Type B pancreatic cell (in vitro differentiated cells): Measurements from ENCODE around the gene PNPLA7. TPM values are rescaled to one million over a fixed set of nuclear protein-coding genes. Genes with fewer than 3 reads are reported as not detected.

Source experiments
- DNase-seq: peaks from one replicate; pipeline ENCODE4 v3.0.0; 2021; ENCODE audit warnings: mixed read lengths; ENCODE audit not compliant: unreplicated experiment; ENCODE audit errors: extremely low spot score
- H3K27ac Mint-ChIP-seq: 2 replicates; pipeline ENCODE4 v1.8.0; 2021; ENCODE audit warnings: mild to moderate bottlenecking, mixed read lengths
- H3K27me3 Mint-ChIP-seq: 2 replicates; pipeline ENCODE4 v1.8.0; 2021; ENCODE audit warnings: mixed read lengths
- H3K36me3 Mint-ChIP-seq: 2 replicates; pipeline ENCODE4 v1.8.0; 2021; ENCODE audit warnings: mixed read lengths
- H3K4me1 Mint-ChIP-seq: one replicate; pipeline ENCODE4 v1.8.0; 2021; ENCODE audit warnings: mixed read lengths; ENCODE audit not compliant: unreplicated experiment
- H3K4me3 Mint-ChIP-seq: 2 replicates; pipeline ENCODE4 v1.8.0; 2021; ENCODE audit warnings: mild to moderate bottlenecking, mixed read lengths
- H3K9me3 Mint-ChIP-seq: 2 replicates; pipeline ENCODE4 v1.8.0; 2021; ENCODE audit warnings: mixed read lengths
- total RNA-seq: library from RNA; stranded (reverse); gene quantifications from 2 replicates; pipeline ENCODE4 v1.2.1, GENCODE V29; 2021; ENCODE audit warnings: low replicate concordance
- TF ChIP-seq, protein P1 (sequence below): fragments of 200-600 bp; sonication (generic); conservative IDR thresholded peaks from 2 replicates; pipeline ENCODE4 v1.5.0; 2021; ENCODE audit warnings: antibody characterized with exemption, mild to moderate bottlenecking

PNPLA7 gene
- total RNA-seq, 1 donor from 2014 or later: 3.1 TPM

DNA sequence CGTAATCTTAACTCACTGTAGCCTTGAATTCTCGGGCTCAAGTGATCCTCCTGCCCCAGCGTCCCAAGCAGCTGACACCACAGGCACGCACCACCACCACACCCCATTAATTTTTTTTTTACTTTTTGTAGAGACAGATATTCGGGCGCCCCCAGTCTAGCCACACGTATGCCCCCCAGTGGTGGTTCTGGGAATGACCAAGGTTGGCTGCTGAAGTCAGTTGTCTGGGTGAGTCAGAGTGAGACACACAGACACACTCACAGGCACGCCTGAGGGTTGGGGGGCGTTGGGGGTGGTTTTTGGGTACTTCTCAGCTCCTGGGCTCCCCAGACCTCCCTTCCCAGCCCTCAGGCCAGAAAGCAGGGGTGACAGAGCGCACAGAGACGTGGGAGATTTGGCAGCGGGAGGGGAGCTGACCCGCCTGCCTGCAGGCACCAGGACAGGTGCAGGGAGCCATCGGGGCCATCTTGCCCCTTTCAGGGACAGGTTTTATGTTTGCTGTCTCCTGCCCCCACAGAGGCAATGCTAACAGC is 104.9 kb downstream of the PNPLA7 start:
- DNase-seq: no peak
- TF ChIP-seq, protein P1, sequence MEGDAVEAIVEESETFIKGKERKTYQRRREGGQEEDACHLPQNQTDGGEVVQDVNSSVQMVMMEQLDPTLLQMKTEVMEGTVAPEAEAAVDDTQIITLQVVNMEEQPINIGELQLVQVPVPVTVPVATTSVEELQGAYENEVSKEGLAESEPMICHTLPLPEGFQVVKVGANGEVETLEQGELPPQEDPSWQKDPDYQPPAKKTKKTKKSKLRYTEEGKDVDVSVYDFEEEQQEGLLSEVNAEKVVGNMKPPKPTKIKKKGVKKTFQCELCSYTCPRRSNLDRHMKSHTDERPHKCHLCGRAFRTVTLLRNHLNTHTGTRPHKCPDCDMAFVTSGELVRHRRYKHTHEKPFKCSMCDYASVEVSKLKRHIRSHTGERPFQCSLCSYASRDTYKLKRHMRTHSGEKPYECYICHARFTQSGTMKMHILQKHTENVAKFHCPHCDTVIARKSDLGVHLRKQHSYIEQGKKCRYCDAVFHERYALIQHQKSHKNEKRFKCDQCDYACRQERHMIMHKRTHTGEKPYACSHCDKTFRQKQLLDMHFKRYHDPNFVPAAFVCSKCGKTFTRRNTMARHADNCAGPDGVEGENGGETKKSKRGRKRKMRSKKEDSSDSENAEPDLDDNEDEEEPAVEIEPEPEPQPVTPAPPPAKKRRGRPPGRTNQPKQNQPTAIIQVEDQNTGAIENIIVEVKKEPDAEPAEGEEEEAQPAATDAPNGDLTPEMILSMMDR: peak; percentile 87
- Mint-ChIP-seq H3K9me3 (no peaks in the 10 kb centered on the region), H3K4me1 (peaks cover 14% of the 10 kb centered on the region), H3K27me3 (peaks cover 6% of the 10 kb centered on the region), H3K4me3 (peak overlapping the region; percentile 69), H3K27ac (peak overlapping the region; percentile 80), H3K36me3 (no peaks in the 10 kb centered on the region)

GRCh38 chr9:137444106-137444790 is 106.0 kb downstream of the PNPLA7 start:
- H3K9me3 Mint-ChIP-seq: no peaks in the 10 kb centered on the region
- H3K27ac Mint-ChIP-seq: no peak overlapping the region
- H3K27me3 Mint-ChIP-seq: peaks cover 6% of the 10 kb centered on the region
- TF ChIP-seq, protein P1: no peak
- H3K36me3 Mint-ChIP-seq: no peaks in the 10 kb centered on the region
- H3K4me3 Mint-ChIP-seq: no peak overlapping the region
- H3K4me1 Mint-ChIP-seq: peaks cover 14% of the 10 kb centered on the region
- no peak for DNase-seq

GRCh38 chr9:137441935-137442321 is 108.3 kb downstream of the PNPLA7 start:
- Mint-ChIP-seq H3K4me1 (peaks cover 9% of the 10 kb centered on the region), H3K27me3 (peaks cover 6% of the 10 kb centered on the region), H3K4me3 (peak overlapping the region; percentile 80), H3K36me3 (no peaks in the 10 kb centered on the region), H3K9me3 (no peaks in the 10 kb centered on the region), H3K27ac (peak overlapping the region; percentile 52)
- no peak for DNase-seq
- TF ChIP-seq, protein P1: no peak

- Mint-ChIP-seq H3K4me1 (peaks cover 8% of the 10 kb centered on the region), H3K9me3 (no peaks in the 10 kb centered on the region), H3K36me3 (no peaks in the 10 kb centered on the region), H3K4me3 (peak within 1 kb of the TSS; percentile 80), H3K27ac (peak within 1 kb of the TSS; percentile 52), H3K27me3 (peaks cover 6% of the 10 kb centered on the region)
- TF ChIP-seq, protein P1: no peak
- no peak for DNase-seq
These were observed 108.8 kb downstream of the PNPLA7 start, which contains the start of gene ENTPD8 for GRCh38 chr9:137441289-137441934. TSS of gene ENTPD8 (minus strand) at chr9:137441357. CDS start at chr9:137438285, 3,072 bp downstream.

DNA sequence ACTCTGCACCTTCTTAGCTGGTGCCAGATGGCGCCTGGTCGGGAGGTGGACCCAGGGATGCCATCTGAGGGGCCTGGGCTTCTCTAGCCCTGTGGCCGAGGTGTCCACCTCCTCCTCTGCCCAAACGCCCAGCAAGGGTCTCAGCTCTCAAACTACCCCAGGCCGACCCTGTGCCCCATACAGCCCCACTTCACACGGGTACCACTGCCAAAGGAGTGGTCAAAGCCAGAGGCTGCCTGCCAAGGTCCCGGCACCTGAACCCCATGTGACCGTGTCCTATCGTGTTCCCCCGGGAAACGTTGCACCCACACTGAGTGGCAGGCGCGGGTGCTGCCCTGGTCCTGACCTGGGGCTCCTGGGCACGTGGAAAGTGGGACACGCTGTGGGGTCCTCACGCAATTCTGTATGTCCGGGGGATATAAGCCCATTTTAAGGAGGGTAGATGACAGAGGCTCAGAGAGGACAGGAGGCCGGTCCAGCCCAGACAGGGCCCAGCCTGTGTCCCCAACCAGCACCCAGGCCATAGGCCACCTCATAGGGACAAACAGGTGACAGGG is 111.0 kb downstream of the PNPLA7 start:
- no peaks in the 10 kb centered on the region for H3K36me3 Mint-ChIP-seq
- TF ChIP-seq, protein P1: no peak
- peak overlapping the region; percentile 57 for H3K4me3 Mint-ChIP-seq
- no peaks in the 10 kb centered on the region for H3K9me3 Mint-ChIP-seq
- peaks cover 6% of the 10 kb centered on the region for H3K27me3 Mint-ChIP-seq
- no peak overlapping the region for H3K27ac Mint-ChIP-seq
- peaks cover 4% of the 10 kb centered on the region for H3K4me1 Mint-ChIP-seq
- no peak for DNase-seq
